GM18868 (cell line): ENCODE results near the gene HMX2.

Experiments
- ATAC-seq: cut with Tn5 transposase; IDR thresholded peaks from one replicate; pipeline ENCODE4 v1.9.1; 2021; ENCODE audit warnings: mild to moderate bottlenecking, moderate library complexity; ENCODE audit not compliant: unreplicated experiment

The HMX2 gene

DNA sequence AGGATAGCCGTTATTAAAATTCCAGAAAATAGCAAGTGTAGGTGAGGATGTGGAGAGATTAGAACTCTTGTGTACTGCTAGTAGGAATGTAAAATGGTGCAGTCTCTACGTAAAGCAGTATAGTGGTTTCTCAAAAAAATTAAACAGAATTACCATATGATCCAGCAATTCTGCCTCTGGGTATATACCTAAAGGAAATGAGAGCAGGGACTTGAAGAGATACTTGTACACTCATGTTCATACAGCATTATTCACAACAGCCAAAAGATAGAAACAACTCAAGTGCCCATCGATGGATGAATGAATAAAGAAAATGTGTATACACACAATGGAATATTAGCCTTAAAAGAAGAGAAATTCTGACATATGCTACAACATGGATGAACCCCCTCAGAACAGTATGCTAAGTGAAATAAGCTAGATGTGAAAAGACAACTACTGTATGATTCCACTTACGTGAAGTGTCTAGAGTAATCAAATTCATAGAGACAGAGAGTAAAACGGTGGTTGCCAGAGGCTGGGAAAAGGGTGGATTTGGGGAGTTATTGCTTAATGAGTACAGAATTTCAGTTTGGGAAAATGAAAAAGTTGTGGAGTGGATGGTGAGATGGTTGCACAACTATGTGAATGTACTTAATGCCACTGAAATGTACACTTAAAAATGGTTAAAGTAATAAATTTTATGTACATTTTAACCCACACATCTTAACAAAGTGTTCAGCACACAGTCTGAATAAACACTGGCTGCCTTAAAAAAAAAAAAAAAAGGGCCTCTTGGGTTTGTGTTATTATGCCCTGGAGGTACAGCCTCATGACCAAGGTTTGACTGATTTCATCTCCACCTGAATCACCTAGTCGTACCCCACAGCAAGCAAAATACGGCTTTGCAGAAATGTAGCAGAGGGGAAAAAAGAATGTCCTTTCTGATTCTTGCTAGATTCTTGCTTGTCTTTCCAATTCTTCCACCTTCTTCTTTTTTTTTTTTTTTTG, 32.5 kb downstream of the HMX2 start:
- ATAC-seq, result no peak

DNA sequence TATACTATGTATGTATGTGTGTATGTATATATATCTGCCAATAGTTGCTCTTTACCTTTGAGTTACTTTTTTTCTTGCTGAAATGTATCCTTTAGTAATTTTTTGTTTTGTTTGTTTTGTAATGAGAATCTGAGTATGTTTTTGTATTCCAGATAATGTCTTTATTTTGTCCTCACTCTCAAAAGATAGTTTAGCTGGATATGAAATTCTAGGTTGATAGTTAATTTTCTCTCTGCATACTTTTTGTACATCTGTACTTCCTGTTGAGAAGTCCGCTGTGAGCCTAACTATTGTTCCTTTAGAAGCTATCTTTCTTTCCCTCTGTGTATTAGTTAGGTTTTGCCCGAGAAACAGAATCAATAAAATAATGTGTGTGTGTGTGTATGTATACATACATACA, 35.8 kb downstream of the HMX2 start:
- no peak for ATAC-seq

- no peak for ATAC-seq
These were observed 39.8 kb downstream of the HMX2 start for GRCh38 chr10:123187781-123188180.

DNA sequence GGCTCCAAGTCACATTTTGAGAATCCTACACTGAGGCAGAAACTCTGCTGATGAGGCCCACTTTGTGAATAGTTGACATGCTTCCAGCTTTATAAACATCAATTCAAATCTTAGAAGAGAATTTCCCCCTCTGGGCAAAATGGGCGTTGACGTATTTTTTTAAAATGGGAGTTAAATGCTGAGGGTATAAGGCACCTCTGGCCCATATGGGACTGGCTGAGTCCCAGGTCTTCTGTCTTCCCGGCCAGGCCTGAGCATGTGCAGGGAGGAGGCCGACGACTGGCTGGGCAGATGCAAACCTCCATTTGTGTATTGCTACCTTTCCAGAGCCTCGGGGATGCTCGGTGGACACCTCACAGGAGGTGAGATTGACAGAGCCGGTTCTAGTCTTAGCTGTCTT, 44.0 kb downstream of the HMX2 start:
- no peak for ATAC-seq

DNA sequence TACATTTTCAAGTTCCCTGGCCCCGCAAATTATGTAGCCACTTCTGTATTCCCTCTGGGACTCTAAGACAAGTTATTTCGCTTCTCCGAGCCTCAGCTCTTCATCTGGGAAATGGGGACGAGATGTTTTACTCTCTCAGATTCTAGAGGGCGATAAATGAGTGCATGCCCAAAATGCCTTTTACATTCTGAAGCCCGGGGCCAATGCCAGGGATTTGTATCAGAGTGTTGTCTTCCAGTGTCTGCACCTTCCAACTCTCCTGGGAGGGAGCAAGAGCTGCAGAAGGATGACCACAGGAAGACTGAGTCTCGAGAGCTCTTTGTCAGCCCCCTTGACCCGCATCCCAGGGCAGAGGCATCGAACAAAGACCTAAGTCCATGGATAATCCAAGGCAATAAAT, 46.1 kb downstream of the HMX2 start:
- ATAC-seq, result no peak
